Stimulated activated CD4-positive, alpha-beta T cell treated with anti-CD3 and anti-CD28 coated beads, TNF-alpha, amount 100 ng/mL, for 1 hour (primary cell): ENCODE results near the gene SLC9A9.

Experiments
- DNase-seq, 3 donors: peaks; one replicate each; pipeline ENCODE4 v3.0.0-alpha.2; 2020; ENCODE audit warnings: low read depth in 3 of 3, low spot score in 1 of 3

Gene SLC9A9

DNA sequence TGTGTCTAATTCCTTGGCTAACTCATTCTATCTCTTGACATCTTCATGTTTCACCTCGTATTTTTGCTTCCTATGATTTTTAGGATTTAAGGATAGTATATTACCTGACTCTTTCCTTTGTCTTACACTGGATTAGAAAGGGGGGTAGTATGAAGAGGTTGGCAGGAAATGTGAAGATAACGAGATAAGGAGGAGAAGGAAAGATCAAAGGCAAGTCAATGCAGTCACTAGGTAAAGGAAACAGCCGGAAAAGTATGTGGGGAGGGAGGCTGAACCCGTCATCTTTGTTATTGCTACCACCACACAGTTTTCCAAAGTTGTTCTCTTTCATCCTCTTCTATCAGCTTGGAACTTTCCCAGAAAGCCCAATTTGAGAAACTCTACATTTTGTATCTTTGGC lies 90.6 kb downstream of the SLC9A9 start:
- DNase-seq, result no peak

DNA sequence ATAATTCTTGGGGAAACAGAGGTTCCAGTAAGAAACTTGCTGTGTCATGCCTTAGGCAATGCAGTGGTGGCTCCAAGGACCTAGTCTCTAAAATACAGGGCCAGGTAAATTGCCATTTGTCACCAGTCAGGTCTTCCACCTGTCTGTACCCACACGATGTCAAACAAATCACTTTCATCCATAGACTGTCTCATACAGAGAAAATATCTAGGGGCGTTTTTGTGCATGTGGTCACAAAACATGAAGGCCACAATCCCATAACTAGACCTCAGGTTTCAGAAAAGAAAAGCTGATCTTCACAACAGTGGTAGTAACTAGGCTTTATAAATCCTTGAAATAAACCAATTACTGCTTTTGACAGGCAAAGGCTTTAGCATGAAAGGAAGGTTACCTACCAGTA lies 92.3 kb downstream of the SLC9A9 start:
- DNase-seq, result no peak

GRCh38 chr3:143754090-143754489 lies 94.2 kb downstream of the SLC9A9 start:
- no peak for DNase-seq

GRCh38 chr3:143753456-143753855 lies 94.8 kb downstream of the SLC9A9 start:
- DNase-seq, result no peak

DNA sequence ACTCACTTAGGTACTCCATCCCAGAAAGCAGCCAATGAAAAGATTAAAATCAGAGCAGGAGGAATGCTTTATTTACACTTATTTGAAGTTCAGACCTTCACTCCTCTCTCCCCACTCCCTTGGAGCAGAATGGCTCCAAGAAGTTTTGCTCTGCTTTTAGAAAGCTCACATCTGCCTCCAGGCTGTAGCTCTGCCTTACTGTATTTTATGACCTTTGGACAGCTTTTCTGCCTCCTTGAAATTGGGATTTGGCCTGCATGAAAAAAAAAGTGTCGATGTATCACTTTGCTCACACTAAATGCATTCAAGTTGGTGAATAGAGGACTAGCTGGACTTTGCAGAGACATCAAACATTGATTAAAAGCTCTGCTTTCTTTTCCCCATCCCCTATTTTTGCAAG lies 95.3 kb downstream of the SLC9A9 start:
- no peak for DNase-seq

GRCh38 chr3:143751643-143752178 lies 96.6 kb downstream of the SLC9A9 start:
- DNase-seq, result no peak

DNA sequence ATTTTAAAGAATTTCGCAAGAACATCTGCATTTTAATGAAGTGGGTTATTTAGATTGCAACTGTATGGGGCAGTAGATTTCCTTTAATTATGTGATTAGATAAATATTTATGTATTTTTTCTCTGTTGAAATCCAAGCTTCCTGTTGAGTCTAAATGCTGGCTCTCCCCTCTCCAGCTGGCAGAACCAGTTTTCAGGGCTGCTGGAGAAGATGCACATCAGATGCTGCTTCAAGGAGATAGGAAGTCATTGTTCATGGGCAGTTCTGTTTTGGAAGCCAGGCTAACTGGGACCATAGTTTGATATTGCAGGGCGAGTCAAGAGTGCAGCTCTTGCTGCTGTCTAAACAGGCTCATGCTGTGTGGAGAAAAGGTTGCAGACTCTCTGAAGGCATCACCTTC lies 97.4 kb downstream of the SLC9A9 start:
- no peak for DNase-seq

GRCh38 chr3:143749926-143750325 lies 98.3 kb downstream of the SLC9A9 start:
- no peak for DNase-seq

DNA sequence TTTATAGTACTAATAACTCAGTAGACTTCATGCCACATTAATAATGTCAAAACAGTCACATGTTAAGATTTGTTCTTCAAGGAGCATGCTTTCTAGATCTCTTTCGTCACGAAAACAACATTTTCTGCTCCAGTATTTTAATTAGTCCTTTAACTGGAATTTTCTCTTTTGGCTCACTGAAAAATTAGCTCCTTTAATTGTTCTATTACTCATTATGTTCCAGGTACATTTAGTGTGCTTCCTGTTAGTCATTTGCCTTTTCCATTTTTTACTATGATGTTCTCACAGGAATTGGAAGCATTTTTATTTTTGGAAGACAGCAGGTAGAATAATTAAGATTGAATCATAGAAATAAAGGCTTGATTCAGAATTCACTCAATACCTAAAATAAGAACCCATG lies 111.2 kb downstream of the SLC9A9 start:
- DNase-seq, result no peak

GRCh38 chr3:143736205-143736997 lies 111.9 kb downstream of the SLC9A9 start:
- no peak for DNase-seq

DNA sequence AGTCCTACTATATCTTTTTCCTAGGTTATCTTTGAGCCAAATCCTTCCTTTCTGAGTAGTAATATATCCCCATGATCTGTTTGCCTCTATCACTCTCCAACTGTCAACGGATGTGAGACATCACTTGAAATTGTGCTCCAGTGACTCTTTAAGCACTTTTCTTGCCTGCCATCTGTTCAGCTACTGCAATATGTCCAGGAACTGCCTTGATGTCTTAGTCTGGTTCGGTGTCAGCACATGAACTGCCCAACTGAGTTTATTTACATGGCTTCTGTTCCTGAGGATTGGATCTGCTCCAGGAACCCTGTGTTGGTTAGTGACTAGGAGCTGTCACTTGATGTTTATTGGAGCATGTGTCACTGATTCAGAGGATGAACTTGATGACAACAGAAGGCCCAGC lies 116.5 kb downstream of the SLC9A9 start:
- DNase-seq, result no peak

GRCh38 chr3:143731320-143731719 lies 116.9 kb downstream of the SLC9A9 start:
- DNase-seq, result no peak

- DNase-seq, result no peak
These were observed 120.9 kb downstream of the SLC9A9 start for GRCh38 chr3:143727391-143727790.

- DNase-seq, result no peak
These were observed 121.5 kb downstream of the SLC9A9 start for GRCh38 chr3:143726727-143727126.

DNA sequence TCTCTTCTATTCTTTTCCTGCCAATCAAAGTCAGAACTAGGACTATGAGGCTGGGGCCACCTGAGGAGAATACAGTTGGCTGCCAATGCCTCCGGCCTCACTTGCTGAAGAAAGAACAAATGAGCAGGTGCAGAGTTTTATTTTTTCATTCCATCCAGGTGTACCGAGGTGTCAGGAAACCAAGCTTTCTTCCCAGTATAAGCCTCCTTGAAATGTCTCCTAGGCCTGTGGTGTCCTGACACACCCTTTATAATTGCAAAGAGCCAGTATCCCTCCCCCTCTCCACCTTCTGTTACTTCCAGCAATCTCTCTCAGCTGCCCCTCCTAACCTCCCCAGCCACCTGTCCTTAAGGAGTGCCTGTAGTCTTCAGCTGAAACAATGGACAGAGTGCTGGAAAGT lies 127.9 kb downstream of the SLC9A9 start:
- no peak for DNase-seq

DNA sequence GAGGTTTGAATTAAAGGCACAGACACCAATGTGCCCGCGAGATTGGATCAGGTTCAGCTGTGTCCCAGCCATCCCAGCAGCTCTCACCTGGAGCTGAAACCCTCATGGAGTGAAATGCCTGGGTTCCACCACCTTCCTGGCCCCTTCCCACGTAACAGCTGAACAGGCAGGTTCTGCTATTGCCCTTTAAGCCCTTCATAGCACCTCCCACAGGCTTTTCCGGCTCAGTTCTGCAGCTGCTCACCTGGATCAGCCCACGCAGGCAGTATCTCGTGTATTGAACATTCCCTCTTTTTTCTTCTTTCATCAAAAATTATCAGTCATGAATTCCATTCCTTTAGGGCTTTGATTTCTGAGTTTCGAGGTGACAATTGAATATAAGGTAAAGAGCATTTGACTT lies 129.8 kb downstream of the SLC9A9 start:
- no peak for DNase-seq

GRCh38 chr3:143716731-143717130 lies 131.5 kb downstream of the SLC9A9 start:
- no peak for DNase-seq

GRCh38 chr3:143712522-143712921 lies 135.7 kb downstream of the SLC9A9 start:
- DNase-seq, result no peak

GRCh38 chr3:143707848-143708247 lies 140.4 kb downstream of the SLC9A9 start:
- DNase-seq, result no peak

- no peak for DNase-seq
These were observed 147.8 kb downstream of the SLC9A9 start for GRCh38 chr3:143700431-143700975.

DNA sequence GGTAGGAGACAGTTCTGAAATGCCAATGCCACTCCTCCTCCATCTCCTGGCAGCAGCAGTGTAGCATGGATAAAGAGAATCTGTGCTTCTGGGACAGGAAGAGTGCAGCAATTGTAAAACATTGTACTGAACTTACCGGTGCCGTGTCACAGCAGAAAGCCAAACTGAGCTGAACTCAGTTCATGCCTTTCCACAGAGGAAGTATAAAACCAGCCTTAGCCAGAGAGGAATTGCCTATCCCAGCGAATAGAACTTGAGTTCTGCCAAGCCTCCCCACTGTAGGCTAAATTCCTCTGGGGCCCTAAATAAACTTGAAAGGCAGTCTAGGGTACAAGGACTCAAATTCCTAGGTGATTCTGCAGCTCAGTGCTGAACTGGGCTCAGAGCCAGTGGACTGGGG lies 148.8 kb downstream of the SLC9A9 start:
- DNase-seq, result no peak

DNA sequence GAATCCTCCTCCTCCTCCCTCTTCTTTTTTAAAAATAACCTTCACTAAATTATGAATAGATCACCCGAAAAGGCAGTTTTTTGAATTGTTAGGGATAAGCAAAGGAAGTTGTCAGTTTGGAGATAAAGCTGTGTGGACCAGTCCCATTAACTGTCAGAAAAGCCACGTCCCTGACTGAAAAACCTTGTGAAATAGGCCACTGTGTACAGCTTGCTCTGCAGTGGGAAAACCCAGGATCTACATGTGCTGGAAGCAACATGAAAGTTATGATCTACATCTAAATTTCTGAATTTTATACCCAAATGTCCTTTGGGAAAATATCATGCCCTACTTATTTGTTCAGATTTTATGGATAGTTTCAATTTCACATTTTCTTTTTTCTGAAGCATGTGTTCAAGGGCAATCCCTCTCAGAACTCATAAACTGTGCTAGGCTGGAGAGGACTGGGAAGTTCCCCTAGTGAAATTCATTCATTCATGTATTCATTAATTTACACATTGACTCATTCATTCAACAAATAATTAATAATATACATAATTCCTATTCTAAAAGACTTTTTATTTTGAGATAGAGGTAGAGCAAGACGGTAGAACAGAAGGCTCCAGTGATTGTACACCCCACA lies 149.5 kb downstream of the SLC9A9 start:
- no peak for DNase-seq
